Measurements from ENCODE around the gene ISM1.
"Not testable (repeated sequence)": the region's sequence is repeated elsewhere in the genome, so short reads cannot be mapped to it uniquely, and the experiment has no call there.

Gene ISM1

DNA sequence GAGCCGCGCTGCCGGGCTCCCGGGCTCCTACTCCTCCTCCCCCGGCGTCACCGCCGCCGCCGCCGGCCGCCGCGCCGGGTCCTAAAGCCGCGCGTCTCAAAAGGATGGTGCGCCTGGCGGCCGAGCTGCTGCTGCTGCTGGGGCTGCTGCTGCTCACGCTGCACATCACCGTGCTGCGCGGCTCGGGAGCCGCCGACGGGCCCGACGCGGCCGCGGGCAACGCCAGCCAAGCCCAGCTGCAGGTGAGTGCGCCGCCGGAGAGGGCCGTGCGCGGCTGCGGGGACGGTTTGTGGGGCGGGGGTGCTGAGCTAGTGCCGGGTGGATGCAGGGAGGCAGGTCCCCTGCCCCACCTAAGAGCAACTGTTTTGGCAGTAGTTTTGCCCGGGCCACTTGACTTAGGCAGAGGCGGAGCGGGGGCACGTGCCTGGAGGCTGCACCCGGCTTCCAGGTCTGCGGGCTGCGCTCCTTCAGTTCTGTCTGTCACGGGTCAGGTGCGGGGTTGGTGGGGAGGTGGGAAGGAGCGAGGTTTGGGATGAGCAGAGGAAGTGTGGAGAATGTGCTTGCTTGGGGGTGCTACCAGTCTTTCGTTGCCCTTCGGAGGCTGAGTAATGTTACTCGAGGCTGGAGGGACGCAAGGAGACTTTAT is 722 bp downstream of the ISM1 start:
- DNase-seq = peak in 1 of 2 donors; percentile 40

DNA sequence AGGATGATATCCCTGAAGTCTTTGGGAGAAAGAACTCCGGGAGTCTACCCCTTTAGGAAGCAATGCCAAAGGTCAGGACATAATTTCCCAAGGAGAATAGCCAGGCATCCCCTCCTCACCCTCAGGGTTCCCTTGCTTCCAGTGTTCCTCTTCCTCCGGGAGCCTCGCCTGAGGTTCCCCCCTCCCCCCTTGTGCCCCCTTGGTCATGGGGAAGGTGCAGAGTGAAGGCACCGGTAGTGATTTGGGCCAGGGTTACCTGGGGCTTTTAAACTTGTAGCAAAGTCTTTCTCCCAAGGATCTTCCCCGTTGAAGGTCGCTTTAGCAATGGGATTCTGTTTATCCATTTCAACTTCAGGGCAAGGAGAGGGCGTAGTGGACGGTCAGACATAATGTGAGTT is 1.2 kb downstream of the ISM1 start:
- DNase-seq = no peak

DNA sequence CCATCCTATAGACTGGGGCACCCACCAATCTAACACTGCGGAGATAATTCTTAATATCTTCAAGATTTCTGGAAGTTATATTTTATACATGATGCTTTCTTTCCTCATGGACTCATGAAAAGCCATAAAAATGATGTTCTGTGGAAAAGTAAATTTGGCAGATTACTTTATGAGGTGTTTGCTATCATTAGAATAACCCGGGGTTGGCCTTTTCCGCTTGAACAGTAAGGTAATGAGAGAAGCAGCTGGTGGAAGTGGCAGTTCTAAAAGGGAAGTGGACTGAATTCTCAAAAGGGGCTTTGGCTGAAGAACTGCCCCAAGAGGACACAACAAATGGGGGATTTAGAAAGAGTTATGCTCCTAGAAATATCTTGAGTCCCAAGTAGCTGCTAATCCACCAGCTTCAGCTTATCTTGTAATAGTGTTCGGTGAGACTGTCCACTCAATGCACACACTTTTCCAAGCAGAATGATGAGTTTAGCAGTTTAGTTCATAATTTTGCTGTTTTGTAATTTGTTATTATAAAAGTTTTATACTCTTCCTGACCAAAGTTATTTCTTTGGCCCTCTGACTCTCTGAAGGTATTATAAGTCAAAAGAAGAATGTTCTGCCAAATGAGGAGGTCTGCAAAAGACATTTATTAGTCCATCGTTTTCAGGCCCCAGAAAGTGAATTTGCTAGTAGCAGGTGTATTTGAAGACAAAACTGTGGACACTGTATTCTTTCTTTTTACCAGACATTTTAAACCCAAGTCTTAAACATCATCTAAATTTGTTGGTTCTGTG is 2.9 kb downstream of the ISM1 start:
- DNase-seq = no peak

DNA sequence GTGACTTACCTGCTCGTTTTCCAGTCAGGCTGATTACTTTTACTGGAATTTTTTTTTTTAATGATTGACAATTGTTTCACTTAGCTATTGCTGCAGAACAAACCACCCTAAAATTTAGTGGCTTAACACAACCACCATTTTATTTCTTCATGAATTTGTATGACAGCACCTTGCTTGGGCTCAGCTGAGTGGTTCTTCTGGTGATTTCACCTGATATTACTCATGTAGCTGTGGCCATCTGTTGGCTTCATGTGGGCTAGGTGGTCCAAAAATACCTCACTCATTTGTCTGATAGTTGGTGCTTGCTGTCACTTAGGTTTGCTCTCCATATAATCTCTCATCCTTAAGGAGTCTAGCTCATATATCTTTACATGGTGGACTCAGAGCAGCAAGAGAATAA is 5.3 kb downstream of the ISM1 start:
- DNase-seq = no peak

DNA sequence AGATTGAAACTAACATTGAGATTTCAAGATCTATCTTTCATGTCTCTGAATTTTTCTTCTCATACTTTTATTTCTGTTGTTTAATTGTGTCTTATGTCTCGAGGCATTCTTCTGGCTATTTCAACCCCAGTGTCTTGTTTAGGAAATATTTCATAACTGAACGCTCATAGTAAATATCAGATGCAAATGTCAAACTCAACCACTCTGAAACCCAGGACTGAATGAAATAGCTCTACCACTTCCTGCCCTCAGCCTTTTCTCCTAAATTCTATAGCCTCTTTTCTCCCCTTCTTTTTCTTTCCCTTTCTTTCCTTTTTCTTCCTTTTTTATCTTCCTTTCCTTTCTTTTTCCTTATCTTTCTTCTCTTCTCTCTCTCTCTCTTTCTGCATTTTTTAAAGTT is 7.7 kb downstream of the ISM1 start:
- no peak for DNase-seq

DNA sequence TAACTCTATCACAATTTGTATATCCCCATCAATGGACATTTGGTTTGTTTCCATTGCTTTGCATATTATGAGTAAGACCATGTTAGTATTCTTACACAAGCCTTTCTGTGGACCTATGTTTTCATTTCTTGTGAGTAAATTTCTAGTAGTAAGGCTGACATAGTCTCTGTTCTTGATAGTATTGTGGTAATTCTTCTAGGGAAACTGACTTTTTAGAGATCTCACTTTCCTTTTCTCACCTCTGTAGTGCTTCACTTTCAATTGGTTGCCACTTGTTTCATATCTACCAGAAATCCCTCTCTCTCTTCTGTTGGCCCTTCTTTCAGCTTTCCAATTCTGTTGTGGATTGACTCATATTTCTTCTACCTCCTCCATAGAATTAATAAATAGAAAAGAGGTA is 8.5 kb downstream of the ISM1 start:
- no peak for DNase-seq

DNA sequence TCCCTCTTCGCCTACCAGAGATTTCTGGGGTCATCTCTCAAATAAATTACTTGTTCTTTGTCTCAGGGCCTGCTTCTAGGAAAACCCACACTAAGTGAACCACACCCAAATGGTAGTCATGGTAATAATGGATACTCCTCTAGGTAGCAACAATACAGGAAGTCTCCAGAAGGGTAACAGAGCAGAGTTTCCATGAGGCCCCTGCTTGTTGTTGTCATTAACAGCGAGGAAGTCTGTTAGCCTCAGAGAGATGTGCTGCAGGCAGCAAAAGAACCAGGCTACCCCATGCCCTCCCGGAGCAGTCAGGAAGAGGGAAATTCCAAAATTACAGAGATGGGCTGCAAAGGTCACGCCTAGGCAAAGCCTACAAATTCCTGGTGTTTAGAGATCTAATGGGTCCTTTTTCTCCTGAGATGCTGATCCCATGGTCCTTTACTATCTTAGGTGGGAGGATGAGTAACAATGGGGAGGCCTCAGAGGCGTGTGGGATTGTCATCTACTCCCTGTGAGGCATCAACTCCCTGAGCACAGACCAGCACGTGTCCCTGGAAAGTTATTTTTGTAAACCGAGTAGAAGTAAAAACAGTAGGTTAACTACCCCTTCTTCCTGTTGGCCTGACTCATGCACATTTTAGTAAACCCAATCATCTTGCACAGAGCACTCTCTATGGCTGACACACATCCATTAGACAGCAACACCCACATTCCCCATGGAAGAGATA is 10.1 kb downstream of the ISM1 start:
- no peak for DNase-seq

DNA sequence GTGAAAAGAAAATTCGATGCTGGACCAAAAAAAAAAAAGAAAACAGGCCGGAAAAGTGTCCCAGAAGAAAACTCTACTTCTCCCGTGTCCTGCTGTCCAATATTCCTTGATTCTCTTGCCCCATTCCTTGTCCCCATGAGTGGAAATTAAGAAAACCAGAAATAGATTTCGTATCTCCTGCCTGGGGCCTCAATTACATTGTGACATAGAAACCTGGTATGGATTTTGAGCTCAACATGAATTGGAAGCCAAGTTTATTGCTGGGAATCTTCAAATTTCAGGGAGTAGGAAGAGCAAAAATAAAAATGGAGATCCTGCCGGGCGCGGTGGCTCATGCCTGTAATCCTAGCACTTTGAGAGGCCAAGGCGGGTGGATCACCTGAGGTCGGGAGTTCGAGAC is 11.9 kb downstream of the ISM1 start:
- DNase-seq = no peak

DNA sequence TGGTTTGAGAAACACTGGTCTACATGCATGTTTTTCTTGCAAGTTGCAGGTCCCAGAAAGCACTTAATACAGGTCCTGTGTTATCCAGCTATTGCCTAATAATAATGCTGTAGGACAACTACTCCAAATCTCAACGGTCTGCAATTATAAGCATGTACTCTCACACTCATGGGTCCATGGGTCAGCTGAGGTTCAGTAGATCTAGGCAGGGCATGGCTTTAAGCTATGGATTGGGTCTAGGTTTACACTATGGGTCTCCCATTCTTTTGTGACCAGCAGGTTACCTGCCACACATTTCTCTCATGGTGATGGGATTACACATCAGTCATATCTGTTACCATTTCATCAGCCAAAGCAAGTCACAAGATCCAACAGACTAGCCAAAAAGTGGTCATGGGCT is 13.9 kb downstream of the ISM1 start:
- DNase-seq = no peak

DNA sequence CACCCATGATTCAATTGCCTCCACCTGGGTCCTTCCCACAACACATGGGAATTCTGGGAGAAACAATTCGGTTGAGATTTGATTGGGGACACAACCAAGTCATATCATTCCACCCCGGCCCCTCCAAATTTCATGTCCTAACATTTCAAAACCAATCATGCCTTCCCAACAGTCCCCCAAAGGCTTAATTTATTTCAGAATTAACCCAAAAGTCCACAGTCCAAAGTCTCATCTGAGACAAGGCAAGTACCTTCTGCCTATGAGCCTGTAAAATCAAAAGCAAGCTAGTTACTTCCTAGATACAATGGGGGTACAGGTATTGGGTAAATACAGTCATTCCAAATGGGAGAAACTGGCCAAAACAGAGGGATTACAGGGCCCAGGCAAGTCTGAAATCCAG is 15.3 kb downstream of the ISM1 start:
- DNase-seq = not testable (repeated sequence)

DNA sequence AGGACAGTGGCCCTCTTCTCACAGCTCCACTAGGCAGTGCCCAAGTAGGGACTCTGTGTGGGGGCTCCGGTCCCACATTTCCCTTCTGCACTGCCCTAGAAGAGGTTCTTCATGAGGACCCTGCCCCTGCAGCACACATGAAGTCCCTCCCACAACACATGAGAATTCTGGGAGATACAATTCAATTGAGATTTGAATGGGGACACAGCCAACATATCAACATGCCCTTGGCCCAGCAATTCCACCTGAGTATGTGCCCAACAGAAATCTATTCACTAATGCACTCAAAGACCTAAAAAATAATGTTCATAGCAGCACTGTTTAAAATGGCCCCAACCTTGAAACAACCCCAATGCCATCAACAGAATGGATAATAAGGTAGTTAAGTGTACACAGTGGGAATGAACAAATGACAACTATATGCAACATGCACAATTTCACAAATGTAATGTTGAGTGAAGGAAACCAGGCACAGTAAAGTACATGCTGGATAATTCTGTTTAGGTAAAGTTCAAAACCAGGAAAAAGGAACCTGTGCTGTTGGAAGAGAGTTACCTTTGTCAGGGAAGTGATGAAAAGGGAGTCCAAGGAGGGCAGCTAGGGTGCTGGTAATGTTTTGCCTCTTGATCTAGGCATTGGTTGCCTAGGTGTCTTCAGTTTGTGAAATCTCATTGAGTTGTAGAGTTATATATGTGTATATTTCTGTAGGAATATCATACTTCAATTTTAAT is 16.1 kb downstream of the ISM1 start:
- DNase-seq = no peak

DNA sequence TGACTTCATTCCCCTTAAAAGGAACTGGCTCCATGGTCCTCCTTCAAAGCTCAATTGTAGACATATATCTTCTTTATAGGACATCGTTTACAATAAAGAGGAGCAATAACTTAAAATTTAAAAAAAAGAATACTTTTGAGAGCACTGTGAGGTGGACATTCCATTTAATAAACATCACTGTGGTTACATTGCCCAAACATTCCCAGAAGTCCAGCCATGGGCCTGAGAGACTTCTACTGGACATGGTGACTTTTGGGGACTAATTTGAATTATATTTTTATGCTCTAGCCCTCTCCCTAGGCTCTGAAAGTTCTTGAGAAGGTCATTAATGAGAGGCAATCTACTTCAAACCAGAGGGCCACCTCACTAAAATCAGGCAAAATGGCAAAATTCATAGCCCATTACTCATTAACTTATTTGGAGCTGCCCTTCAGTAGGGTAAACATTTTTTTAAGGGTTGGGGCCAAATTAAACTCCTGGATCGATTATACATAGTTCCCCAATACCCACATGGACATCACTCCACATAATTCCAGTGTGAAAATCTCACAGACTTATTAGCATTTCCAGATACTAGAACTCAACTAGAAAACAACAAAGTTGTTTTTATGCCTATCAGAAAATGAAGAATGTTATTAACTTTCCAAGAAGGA is 17.1 kb downstream of the ISM1 start:
- DNase-seq = no peak

DNA sequence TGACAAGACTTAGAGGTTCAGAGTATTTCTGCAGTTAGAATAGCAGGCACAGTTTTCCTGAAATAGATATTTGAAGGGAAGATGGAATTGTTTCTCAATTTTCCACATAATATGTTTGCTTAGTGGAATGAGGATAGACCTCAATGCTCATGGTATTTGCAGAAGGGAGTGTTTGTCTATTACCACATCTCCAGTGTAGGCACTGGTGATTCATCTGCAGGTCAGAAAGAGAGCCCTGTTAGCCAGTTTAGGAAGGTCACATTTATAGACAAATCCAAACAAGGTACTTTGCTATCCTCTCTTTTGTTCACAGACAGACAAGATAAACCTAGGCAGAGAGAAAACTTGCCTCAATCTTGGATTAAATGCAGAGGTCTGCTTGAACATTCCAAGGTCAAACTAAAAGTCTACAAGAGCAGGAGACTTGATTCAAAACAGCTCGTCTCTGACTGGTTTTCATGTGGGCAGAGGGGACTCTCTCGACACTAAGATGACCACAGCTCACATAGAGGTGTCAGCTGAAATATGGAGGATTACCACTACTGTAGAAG is 22.8 kb downstream of the ISM1 start:
- DNase-seq = no peak

DNA sequence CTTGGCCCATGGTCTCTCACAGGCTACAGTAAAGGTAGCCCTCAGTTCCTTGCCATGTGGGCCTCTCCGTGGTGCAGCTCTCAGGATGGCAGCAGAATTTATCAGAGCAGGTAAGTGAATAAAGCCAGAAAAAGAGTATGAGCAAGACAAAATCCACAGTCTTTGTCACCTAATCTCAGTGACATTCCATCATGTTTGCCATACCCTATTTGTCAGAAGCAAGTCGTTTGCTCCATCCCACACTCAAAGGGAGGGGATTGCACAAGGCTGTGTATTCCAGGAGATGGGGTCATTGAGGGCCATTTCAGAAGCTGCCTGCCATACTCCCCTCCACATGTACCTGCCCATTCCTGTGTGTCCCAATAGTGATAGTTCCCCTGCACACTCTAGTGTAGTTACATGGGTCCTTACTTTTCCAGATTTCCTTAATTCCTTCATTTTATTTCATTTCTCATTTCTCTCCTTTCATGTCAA is 24.2 kb downstream of the ISM1 start:
- DNase-seq = no peak

DNA sequence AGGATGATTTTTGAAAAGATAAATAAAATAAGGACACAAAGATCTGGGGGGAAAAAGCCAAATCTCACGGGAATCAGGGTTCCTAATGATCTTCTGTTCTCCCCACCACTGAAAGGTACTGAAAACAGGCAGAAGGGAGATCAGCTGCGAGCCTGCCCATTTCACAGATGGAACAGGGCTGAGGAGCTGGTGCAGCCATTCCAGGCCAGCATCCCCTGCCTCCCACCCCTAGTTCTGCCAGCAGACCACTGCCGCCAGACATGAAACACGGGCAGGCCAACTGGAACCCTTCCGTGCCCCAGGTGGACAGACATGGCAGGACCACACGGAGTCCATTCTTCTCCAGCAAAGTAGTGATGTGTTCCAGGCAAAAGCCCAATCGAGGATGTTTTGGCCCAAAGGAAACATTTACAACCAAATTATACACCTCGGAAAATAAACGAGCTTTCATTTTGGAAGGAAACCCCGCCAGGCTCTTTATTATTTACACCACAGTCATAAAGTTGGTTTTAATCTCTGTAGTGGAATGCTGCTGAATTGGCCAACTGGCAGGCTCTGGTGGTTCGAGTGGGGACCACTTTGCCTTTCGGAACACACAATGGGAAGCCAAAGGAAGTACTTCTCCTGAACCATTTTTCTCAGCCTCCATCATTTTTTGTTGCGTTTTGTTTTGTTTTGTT is 28.2 kb downstream of the ISM1 start:
- DNase-seq = no peak

DNA sequence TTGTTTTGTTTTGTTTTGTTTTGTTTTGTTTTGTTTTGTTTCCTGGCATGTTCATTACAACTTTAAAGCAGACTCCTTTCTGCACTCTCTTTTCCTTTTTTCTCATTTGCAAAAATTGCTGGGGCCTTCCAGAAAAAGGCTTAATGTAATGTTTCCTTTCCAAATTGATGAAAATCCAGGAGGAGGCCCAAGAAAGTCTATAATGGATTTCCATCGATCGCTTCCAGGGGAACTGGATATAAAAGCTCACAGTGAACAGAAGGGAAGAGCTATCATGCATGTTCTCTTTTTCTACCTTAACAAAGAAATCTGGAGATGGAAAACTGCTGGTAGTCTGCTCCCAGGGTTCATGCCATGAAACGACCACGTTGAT is 28.7 kb downstream of the ISM1 start:
- no peak for DNase-seq

DNA sequence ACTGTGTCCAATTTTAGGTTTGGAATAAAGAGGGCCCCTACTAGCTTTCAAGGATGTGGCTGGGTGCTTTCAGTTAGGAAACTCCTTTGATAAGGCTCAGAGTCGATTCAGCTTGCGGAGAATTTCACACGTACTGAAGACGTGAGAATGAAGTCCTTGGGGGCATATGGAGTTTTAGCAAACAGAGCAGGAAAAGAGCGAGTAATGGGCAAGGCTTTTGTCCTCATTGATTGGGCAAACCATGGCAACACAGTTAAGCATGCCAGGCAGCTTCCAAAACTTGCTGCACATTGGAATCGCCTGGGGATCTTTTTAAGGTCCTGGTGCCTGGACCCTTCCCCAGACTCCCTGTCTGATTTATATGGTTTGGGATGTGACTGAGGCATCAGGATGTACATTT is 29.2 kb downstream of the ISM1 start:
- DNase-seq = no peak

DNA sequence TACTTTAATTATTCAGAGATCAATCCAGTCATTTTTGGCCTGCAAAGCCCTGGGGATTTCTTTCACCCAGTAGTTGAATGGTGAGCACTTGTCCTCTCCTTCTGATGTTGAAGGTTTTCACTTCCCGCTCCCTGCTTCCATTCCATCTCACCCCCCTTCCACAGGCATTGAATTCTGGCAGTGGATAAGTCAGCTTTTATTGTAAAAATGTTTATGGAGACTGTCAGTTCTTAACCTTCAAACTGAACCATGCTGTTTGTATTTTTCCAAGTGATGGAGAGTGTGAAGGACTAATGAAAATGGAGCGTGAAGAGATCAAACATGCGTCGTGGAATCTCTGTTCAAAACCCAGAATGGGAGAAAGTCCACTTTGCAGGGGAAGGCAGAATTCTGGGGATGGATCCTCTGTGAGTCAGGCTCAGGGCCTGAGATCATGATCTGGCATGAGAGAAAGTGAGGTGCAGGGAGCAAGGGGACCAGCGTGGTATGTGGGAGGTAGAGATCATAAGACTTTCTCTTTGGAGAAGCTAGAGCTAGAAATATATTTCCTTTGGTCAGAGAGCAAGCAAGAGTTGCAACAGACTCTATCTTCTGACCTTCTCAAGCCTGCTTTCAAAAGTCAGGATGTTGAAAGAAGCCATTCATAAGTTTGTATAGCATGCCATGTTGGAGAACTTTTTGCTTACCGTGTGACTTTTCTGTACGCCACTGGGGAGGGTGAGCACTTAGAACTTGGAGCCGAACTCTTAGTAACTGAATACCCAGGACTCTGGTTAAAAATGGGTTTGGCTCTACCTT is 30.2 kb downstream of the ISM1 start:
- peak; percentile 64 to 69 for DNase-seq

DNA sequence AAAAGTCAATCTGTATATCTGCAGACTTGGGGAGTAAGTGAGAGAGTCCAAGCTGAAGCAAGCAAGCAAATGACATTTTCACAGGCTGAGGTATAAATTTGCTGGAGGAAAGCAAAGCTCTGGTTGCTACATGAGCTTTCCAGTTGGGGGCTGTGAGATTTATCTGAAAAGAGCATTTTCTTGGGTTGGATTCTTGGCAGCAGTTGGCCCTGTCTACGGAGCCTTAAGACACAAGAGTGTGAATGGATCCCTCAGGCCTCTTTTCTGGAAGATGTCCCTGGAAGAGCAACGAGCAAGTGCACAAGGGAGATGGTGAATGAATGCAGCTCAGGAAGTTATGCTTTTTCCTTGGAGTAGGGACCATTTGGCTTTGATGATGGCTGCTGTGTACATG is 30.8 kb downstream of the ISM1 start:
- DNase-seq = no peak

DNA sequence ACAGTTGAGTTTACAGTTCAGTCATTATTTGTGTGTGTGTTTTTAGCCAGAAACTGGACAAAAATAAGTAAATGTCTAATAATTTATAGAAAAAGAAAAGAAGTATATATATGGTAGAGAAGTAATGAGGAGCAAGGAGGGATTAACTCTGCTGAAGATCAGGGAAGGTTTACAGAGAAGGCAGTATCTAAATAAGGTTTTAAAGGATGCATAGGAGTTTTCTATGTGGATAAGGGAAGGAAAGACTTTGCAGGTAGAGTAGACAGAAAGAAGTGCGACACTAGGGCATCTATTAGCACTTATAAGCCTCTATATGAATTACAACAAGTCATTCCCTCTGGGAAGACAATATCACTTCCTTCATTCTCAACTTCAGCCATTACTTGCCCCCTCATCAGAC is 34.3 kb downstream of the ISM1 start:
- no peak for DNase-seq

DNA sequence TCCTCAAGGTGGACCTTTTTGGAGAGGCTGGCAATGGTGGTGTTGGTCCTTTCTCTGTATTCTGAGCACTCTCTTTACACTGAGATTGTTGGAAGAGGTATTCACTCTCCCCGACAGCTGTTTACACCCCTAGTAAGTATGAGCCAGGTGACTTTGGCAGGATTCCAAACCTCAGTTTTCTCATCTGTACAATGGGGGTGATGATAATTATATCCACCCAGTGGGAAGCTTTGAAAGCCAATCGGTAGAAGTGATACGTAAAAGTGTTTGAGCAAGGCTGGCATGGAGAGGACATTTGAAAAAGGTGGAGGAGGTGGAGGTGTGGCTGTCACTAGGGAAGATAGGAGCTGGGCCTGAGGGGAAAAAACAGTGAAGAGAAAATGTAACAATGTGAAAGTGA is 35.5 kb downstream of the ISM1 start:
- DNase-seq = no peak
